HL-60 (cell line): ENCODE results near the gene AEBP2.

Experiments
- GABPA ChIP-seq: IDR thresholded peaks from 2 replicates; pipeline ENCODE4 v1.6.1; 2012; ENCODE audit warnings: low read depth
- POLR2AphosphoS5 ChIP-seq: IDR thresholded peaks from 2 replicates; pipeline ENCODE4 v1.6.1; 2012; ENCODE audit warnings: low read depth
- TF ChIP-seq, protein P1 (sequence below): IDR thresholded peaks from one replicate; pipeline ENCODE4 v1.5.1; 2011; ENCODE audit warnings: low read length, control low read depth, inconsistent platforms; ENCODE audit not compliant: insufficient read depth
- TF ChIP-seq, protein P2 (sequence below): IDR thresholded peaks from 2 replicates; pipeline ENCODE4 v1.6.1; 2012; ENCODE audit warnings: low read depth; ENCODE audit not compliant: insufficient replicate concordance

DNA sequence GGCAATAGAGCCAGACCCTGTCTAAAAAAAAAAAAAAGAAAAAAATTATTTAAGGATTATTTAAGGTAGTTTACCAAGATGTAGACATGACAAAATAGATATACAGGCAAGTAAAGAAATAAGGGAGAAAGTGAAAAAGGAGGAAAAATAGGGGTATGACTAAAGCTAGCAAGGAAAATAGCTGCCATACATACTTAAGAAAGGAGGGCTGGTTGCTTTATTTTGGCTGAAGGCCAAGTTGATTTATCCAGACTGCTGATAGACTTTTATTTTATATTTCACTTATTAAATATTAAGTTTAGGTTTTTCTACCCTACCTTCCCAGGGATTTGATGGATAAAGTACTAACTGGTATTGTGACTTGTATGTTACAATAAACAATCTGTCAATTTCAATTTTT lies 8.3 kb upstream of the AEBP2 start:
- TF ChIP-seq, protein P1, sequence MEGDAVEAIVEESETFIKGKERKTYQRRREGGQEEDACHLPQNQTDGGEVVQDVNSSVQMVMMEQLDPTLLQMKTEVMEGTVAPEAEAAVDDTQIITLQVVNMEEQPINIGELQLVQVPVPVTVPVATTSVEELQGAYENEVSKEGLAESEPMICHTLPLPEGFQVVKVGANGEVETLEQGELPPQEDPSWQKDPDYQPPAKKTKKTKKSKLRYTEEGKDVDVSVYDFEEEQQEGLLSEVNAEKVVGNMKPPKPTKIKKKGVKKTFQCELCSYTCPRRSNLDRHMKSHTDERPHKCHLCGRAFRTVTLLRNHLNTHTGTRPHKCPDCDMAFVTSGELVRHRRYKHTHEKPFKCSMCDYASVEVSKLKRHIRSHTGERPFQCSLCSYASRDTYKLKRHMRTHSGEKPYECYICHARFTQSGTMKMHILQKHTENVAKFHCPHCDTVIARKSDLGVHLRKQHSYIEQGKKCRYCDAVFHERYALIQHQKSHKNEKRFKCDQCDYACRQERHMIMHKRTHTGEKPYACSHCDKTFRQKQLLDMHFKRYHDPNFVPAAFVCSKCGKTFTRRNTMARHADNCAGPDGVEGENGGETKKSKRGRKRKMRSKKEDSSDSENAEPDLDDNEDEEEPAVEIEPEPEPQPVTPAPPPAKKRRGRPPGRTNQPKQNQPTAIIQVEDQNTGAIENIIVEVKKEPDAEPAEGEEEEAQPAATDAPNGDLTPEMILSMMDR, result no peak
- no peak for TF ChIP-seq POLR2AphosphoS5
- TF ChIP-seq, protein P2, sequence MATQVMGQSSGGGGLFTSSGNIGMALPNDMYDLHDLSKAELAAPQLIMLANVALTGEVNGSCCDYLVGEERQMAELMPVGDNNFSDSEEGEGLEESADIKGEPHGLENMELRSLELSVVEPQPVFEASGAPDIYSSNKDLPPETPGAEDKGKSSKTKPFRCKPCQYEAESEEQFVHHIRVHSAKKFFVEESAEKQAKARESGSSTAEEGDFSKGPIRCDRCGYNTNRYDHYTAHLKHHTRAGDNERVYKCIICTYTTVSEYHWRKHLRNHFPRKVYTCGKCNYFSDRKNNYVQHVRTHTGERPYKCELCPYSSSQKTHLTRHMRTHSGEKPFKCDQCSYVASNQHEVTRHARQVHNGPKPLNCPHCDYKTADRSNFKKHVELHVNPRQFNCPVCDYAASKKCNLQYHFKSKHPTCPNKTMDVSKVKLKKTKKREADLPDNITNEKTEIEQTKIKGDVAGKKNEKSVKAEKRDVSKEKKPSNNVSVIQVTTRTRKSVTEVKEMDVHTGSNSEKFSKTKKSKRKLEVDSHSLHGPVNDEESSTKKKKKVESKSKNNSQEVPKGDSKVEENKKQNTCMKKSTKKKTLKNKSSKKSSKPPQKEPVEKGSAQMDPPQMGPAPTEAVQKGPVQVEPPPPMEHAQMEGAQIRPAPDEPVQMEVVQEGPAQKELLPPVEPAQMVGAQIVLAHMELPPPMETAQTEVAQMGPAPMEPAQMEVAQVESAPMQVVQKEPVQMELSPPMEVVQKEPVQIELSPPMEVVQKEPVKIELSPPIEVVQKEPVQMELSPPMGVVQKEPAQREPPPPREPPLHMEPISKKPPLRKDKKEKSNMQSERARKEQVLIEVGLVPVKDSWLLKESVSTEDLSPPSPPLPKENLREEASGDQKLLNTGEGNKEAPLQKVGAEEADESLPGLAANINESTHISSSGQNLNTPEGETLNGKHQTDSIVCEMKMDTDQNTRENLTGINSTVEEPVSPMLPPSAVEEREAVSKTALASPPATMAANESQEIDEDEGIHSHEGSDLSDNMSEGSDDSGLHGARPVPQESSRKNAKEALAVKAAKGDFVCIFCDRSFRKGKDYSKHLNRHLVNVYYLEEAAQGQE, result no peak
- no peak for TF ChIP-seq GABPA
